A673 (cell line): ENCODE results near the gene KCNB1.

Source experiments
- CTCF ChIP-seq: fragments of 300-800, 200-600 bp; sonication (generic); conservative IDR thresholded peaks from 2 replicates; pipeline ENCODE4 v1.5.1; 2017; ENCODE audit warnings: low read depth, mild to moderate bottlenecking, antibody characterized with exemption, low read length, moderate library complexity, mixed read lengths
- EZH2 ChIP-seq: fragments of 200-600 bp; sonication (generic); IDR thresholded peaks from 2 replicates; pipeline ENCODE4 v1.6.1; 2017; ENCODE audit warnings: borderline replicate concordance, low read depth, mild to moderate bottlenecking, mixed read lengths, antibody characterized with exemption, low read length; ENCODE audit not compliant: poor library complexity, severe bottlenecking

- TF ChIP-seq CTCF (no peak), EZH2 (no peak)
These were observed 21.6 kb downstream of the KCNB1 start for GRCh38 chr20:49460916-49461315.
